Skeletal muscle satellite cell (primary cell): Measurements from ENCODE around the gene F2. TPM values are rescaled to one million over a fixed set of nuclear protein-coding genes. Genes with fewer than 3 reads are reported as not detected.

Experiments used
- H3K27me3 ChIP-seq: 2 replicates; pipeline ENCODE4 v1.7.0; 2013; ENCODE audit warnings: low read length; ENCODE audit not compliant: control insufficient read depth, insufficient read depth
- H3K36me3 ChIP-seq: 2 replicates; pipeline ENCODE4 v1.7.0; 2013; ENCODE audit warnings: mild to moderate bottlenecking, control low read depth, low read length; ENCODE audit not compliant: insufficient read depth
- H3K4me1 ChIP-seq: 2 replicates; pipeline ENCODE4 v1.7.0; 2013; ENCODE audit warnings: low read length; ENCODE audit not compliant: control insufficient read depth, insufficient read depth
- H3K4me2 ChIP-seq: 2 replicates; pipeline ENCODE4 v1.7.0; 2013; ENCODE audit warnings: mild to moderate bottlenecking, low read length
- H3K4me3 ChIP-seq: 2 replicates; pipeline ENCODE4 v1.7.0; 2013; ENCODE audit warnings: low read length
- H3K9ac ChIP-seq: 2 replicates; pipeline ENCODE4 v1.7.0; 2013; ENCODE audit warnings: mild to moderate bottlenecking, low read depth, low read length, moderate library complexity
- H3K9me3 ChIP-seq: replicated peaks from 2 replicates; pipeline ENCODE4 v1.7.0; 2013; ENCODE audit warnings: mild to moderate bottlenecking, control low read depth, low read length
- small RNA-seq: library from RNA; depleted of rRNA; stranded (forward); fragments of <200 nt; gene quantifications from one replicate; pipeline ENCODE3, GENCODE V24; 2012

Gene F2

GRCh38 chr11:46761807-46762206 is 42.8 kb downstream of the F2 start:
- no peaks in the 10 kb centered on the region for H3K27me3 ChIP-seq
- no peak overlapping the region for H3K4me2 ChIP-seq
- H3K36me3 ChIP-seq, result peaks cover 86% of the 10 kb centered on the region
- no peaks in the 10 kb centered on the region for H3K9me3 ChIP-seq
- no peak overlapping the region for H3K9ac ChIP-seq
- H3K4me1 ChIP-seq, result no peaks in the 10 kb centered on the region
- no peak overlapping the region for H3K4me3 ChIP-seq

- no peak overlapping the region for H3K9ac ChIP-seq
- no peak overlapping the region for H3K4me2 ChIP-seq
- H3K27me3 ChIP-seq, result no peaks in the 10 kb centered on the region
- H3K4me1 ChIP-seq, result no peaks in the 10 kb centered on the region
- peaks cover 83% of the 10 kb centered on the region for H3K36me3 ChIP-seq
- H3K4me3 ChIP-seq, result no peak overlapping the region
- H3K9me3 ChIP-seq, result no peaks in the 10 kb centered on the region
These were observed 43.2 kb downstream of the F2 start for GRCh38 chr11:46762248-46762647.

- Histone ChIP-seq H3K4me2 (no peak overlapping the region), H3K36me3 (peaks cover 77% of the 10 kb centered on the region), H3K4me1 (no peaks in the 10 kb centered on the region), H3K9ac (no peak overlapping the region), H3K9me3 (no peaks in the 10 kb centered on the region), H3K4me3 (no peak overlapping the region), H3K27me3 (no peaks in the 10 kb centered on the region)
These were observed 47.6 kb downstream of the F2 start for GRCh38 chr11:46766656-46767055.

GRCh38 chr11:46769636-46770221 is 50.7 kb downstream of the F2 start:
- Histone ChIP-seq H3K9ac (no peak overlapping the region), H3K36me3 (peaks cover 60% of the 10 kb centered on the region), H3K4me2 (no peak overlapping the region), H3K27me3 (no peaks in the 10 kb centered on the region), H3K9me3 (no peaks in the 10 kb centered on the region), H3K4me3 (no peak overlapping the region), H3K4me1 (no peaks in the 10 kb centered on the region)

GRCh38 chr11:46776878-46777277 is 57.9 kb downstream of the F2 start:
- Histone ChIP-seq H3K9me3 (no peaks in the 10 kb centered on the region), H3K36me3 (peaks cover 59% of the 10 kb centered on the region), H3K9ac (no peak overlapping the region), H3K4me1 (no peaks in the 10 kb centered on the region), H3K27me3 (no peaks in the 10 kb centered on the region), H3K4me2 (no peak overlapping the region), H3K4me3 (no peak overlapping the region)

GRCh38 chr11:46778416-46778815 is 59.4 kb downstream of the F2 start:
- H3K9me3 ChIP-seq, result no peaks in the 10 kb centered on the region
- H3K4me2 ChIP-seq, result no peak overlapping the region
- H3K9ac ChIP-seq, result no peak overlapping the region
- no peak overlapping the region for H3K4me3 ChIP-seq
- H3K27me3 ChIP-seq, result no peaks in the 10 kb centered on the region
- H3K36me3 ChIP-seq, result peaks cover 64% of the 10 kb centered on the region
- H3K4me1 ChIP-seq, result no peaks in the 10 kb centered on the region

Small RNAs within 50 kb of the gene (small RNA-seq; reads per million reads assigned to genes)
- gene MIR5582, result 1.6 reads per million, percentile 57 among the genes with 10 or more reads in this experiment
- not detected for gene RF00573
- gene SNORD67, result 393 reads per million, percentile 98 among the genes with 10 or more reads in this experiment
